ENCODE results near the gene EML6. TPM values are rescaled to one million over a fixed set of nuclear protein-coding genes. Genes with fewer than 3 reads are reported as not detected.

Gene EML6
- total and polyA plus RNA-seq, 2 of the 8 experiments (the other 6 are each of a cell fraction or from before 2014, with no cell fraction given): 1.2 to 1.6 TPM

DNA sequence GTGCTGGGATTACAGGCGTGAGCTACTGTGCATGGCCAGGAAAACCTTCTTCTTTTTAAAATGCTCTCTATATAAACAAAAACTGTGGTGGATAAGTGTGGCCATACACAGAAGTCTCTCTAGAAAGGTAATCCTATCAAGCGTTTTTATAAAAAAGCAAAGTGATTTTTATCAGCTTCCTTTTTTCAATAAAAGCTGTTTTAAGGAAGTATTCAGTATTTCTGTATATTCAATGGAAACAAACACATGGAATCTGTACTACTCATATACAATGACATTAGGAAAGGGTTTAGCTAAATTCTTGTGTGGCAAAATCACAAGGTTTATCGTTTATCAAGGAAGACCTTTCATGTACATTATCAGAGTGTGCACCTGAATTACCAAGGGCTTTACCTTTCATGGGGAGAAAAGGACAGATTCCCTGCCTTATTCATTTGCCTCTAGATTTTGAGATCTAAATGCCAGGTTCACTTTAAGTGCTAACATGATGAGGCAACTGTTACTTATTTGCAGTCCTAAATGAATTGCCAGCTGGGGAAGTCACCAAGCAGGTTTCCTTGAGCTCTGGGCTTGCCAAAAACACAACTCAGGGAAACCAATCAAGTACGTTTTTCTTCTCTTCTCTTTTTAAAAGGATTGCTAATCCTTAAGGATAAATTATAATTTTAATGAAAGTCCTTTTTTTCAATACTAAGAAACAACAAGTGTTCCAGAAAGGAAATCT is 256.0 kb downstream of the EML6 start:
- H3K18ac ChIP-seq (ENCODE audit: extremely low read depth, low read length): no peak overlapping the region
- H2BK15ac ChIP-seq (ENCODE audit: low read length): no peak overlapping the region
- H3K56ac ChIP-seq (replicated peaks; ENCODE audit: insufficient read length, low read depth, low read length): no peak overlapping the region
- peaks cover 2% of the 10 kb centered on the region; the same call in 1 of the 2 replicates for H3K79me1 ChIP-seq (ENCODE audit: low read depth, low read length)
- WGBS, 2 experiments (ENCODE audit: extremely low coverage in 1 of 2, insufficient coverage in 1 of 2, insufficient read length in 1 of 2, insufficient replicate concordance in 2 of 2, low coverage in 1 of 2, low lambda C conversion rate in 2 of 2, missing lambda C conversion rate in 1 of 2): 88% methylated on average over 4 of the region's 4 CpGs; no CpG with 5 or more reads in 1 of the 2 experiments
- CTCF ChIA-PET (ENCODE audit: partially characterized antibody): interaction anchor here (0.6 to 1.5 kb wide), 4 partner anchors 9 to 680 kb away, joined by 3 to 4 read pairs (median 3); no protein-coding TSS in a partner anchor
- FAIRE-seq (no peak), DNase-seq (ENCODE audit: low read depth in 1 of 2, low spot score in 2 of 2) (no peak)
- peaks cover 3% of the 10 kb centered on the region in 2 experiments for H4K20me1 ChIP-seq (replicated peaks in 1 of 2; ENCODE audit: control insufficient read depth in 1 of 2, insufficient read depth in 2 of 2, low read length in 2 of 2)
- no peak overlapping the region for H4K8ac ChIP-seq (ENCODE audit: extremely low read depth, insufficient read depth, low read length)
- no peak overlapping the region for H2BK12ac ChIP-seq (ENCODE audit: low read depth, low read length)
- no peak overlapping the region for H2BK120ac ChIP-seq (replicated peaks; ENCODE audit: low read depth, low read length)
- H3K27me3 ChIP-seq (replicated peaks in 1 of 4; ENCODE audit: control insufficient read depth in 3 of 4, extremely low read depth in 1 of 4, insufficient read depth in 3 of 4, low read length in 3 of 4): no peaks in the 10 kb centered on the region
- H3K9me3 ChIP-seq (ENCODE audit: insufficient read depth in 2 of 2, low read depth in 1 of 2, low read length in 1 of 2): no peaks in the 10 kb centered on the region
- peaks cover 0 to 84% of the 10 kb centered on the region in 2 experiments; a peak in 3 of 4 replicates for H3K79me2 ChIP-seq (ENCODE audit: control insufficient read depth in 1 of 2, insufficient read depth in 2 of 2, low read length in 2 of 2)
- H3K4me2 ChIP-seq (ENCODE audit: insufficient read depth in 1 of 2, low read depth in 2 of 2, low read length in 2 of 2): no peak overlapping the region
- no peak overlapping the region for H3K27ac ChIP-seq (ENCODE audit: low read depth, low read length)
- H3K14ac ChIP-seq (ENCODE audit: insufficient read length): no peak overlapping the region
- H3K4ac ChIP-seq (replicated peaks; ENCODE audit: insufficient read length, low read depth, low read length): no peak overlapping the region
- H4K91ac ChIP-seq (replicated peaks; ENCODE audit: insufficient read length, low read length): no peak overlapping the region
- no peak overlapping the region for H3K9ac ChIP-seq (replicated peaks in 1 of 4; ENCODE audit: extremely low read depth in 1 of 4, low read depth in 3 of 4, low read length in 3 of 4)
- no peaks in the 10 kb centered on the region; the same call in 1 of the 2 replicates for H3K23me2 ChIP-seq (ENCODE audit: low read depth, low read length)
- no peak overlapping the region for H2BK20ac ChIP-seq (ENCODE audit: low read length)
- H2AK5ac ChIP-seq (ENCODE audit: low read depth, low read length): no peak overlapping the region
- no peak overlapping the region for H3K4me3 ChIP-seq (ENCODE audit: extremely low read depth in 1 of 4, insufficient read depth in 2 of 4, low read depth in 3 of 4, low read length in 4 of 4)
- peaks cover 0 to 2% (median 0%) of the 10 kb centered on the region in 4 experiments; a peak in 1 of 7 replicates for H3K4me1 ChIP-seq (replicated peaks in 1 of 4; ENCODE audit: control insufficient read depth in 3 of 4, insufficient read depth in 4 of 4, low read length in 3 of 4)
- H3K36me3 ChIP-seq (ENCODE audit: control insufficient read depth in 2 of 4, insufficient read depth in 4 of 4, low read length in 3 of 4): peaks cover 0 to 31% (median 11%) of the 10 kb centered on the region in 4 experiments; a peak in 7 of 8 replicates
- H2BK5ac ChIP-seq (ENCODE audit: low read depth, low read length): no peak overlapping the region
- H3K23ac ChIP-seq (ENCODE audit: insufficient read length): no peak overlapping the region
- POLR2A ChIA-PET (ENCODE audit: partially characterized antibody): interaction anchor here (0.7 to 1.6 kb wide), 4 partner anchors 9 to 22 kb away, joined by 3 to 4 read pairs (median 3); no protein-coding TSS in a partner anchor
- H4K5ac ChIP-seq (ENCODE audit: insufficient read length, low read depth, low read length): no peak overlapping the region
- no peak overlapping the region for H2AFZ ChIP-seq (ENCODE audit: low read length)
- no peak for TF ChIP-seq PHF8 (conservative IDR thresholded peaks at IDR 0.05; ENCODE audit: low read depth, low read length)
- TF ChIP-seq EP300 (IDR thresholded peaks at IDR 0.05; ENCODE audit: borderline replicate concordance in 1 of 2, low read depth in 2 of 2, low read length in 2 of 2): no peak
- no peak for TF ChIP-seq SRF (IDR thresholded peaks at IDR 0.05; ENCODE audit: low read depth, low read length)
- TF ChIP-seq, protein P1, sequence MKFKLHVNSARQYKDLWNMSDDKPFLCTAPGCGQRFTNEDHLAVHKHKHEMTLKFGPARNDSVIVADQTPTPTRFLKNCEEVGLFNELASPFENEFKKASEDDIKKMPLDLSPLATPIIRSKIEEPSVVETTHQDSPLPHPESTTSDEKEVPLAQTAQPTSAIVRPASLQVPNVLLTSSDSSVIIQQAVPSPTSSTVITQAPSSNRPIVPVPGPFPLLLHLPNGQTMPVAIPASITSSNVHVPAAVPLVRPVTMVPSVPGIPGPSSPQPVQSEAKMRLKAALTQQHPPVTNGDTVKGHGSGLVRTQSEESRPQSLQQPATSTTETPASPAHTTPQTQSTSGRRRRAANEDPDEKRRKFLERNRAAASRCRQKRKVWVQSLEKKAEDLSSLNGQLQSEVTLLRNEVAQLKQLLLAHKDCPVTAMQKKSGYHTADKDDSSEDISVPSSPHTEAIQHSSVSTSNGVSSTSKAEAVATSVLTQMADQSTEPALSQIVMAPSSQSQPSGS (IDR thresholded peaks at IDR 0.05; ENCODE audit: low read length): no peak
- no peak for TF ChIP-seq SIX5 (IDR thresholded peaks at IDR 0.05; ENCODE audit: low read depth, low read length)
- TF ChIP-seq RXRA (IDR thresholded peaks at IDR 0.05; ENCODE audit: insufficient read depth, low read depth, low read length): no peak
- no peak for TF ChIP-seq POLR2A (IDR thresholded peaks at IDR 0.05; ENCODE audit: control extremely low read depth in 1 of 2, low read depth in 2 of 2, low read length in 2 of 2)
- no peak for TF ChIP-seq FOSL1 (IDR thresholded peaks at IDR 0.05; ENCODE audit: insufficient read depth, low read depth, low read length)
- no peak for TF ChIP-seq KDM5A (IDR thresholded peaks at IDR 0.05; ENCODE audit: low read length)
- TF ChIP-seq CBX8 (IDR thresholded peaks at IDR 0.05; ENCODE audit: borderline replicate concordance, low read depth, low read length): no peak
